Fibroblast of lung (primary cell): ENCODE measurements around the gene PXYLP1. TPM values are rescaled to one million over a fixed set of nuclear protein-coding genes. Genes with fewer than 3 reads are reported as not detected.

Experiments
- DNase-seq, 2 donors: peaks; one replicate each; pipeline versions ENCODE4 v3.0.0 to v3.0.0-alpha.2; 2010; ENCODE audit warnings: low read depth in 2 of 2
- H2AFZ ChIP-seq: 2 replicates; pipeline ENCODE4 v1.5.1; 2012; ENCODE audit warnings: low read length, control low read depth, inconsistent platforms
- H3K27ac ChIP-seq: 2 replicates; pipeline ENCODE4 v1.5.1; 2011; ENCODE audit warnings: low read length, control low read depth; ENCODE audit not compliant: insufficient read depth
- H3K27me3 ChIP-seq: 2 replicates; pipeline ENCODE4 v1.5.1; 2011; ENCODE audit warnings: mild to moderate bottlenecking, low read length; ENCODE audit not compliant: control insufficient read depth, insufficient read depth
- H3K36me3 ChIP-seq: 2 replicates; pipeline ENCODE4 v1.5.1; 2011; ENCODE audit warnings: low read length; ENCODE audit not compliant: control insufficient read depth, insufficient read depth
- H3K4me1 ChIP-seq: 2 replicates; pipeline ENCODE4 v1.5.1; 2011; ENCODE audit warnings: low read length; ENCODE audit not compliant: control insufficient read depth, insufficient read depth; ENCODE audit errors: extremely low read depth
- H3K4me2 ChIP-seq: 2 replicates; pipeline ENCODE4 v1.5.1; 2011; ENCODE audit warnings: low read length, control low read depth; ENCODE audit not compliant: insufficient read depth; ENCODE audit errors: extremely low read depth
- H3K4me3 ChIP-seq, 4 experiments: fragments of 200-600 bp in 1 of 4; sonication (generic) in 1 of 4; replicated peaks in 1 of 4; 2 replicates each; pipeline ENCODE4 v1.5.1; 2011 to 2016; ENCODE audit warnings: low read length in 4 of 4, low read depth in 3 of 4, mild to moderate bottlenecking in 3 of 4, control low read depth in 2 of 4, inconsistent platforms in 1 of 4, mixed read lengths in 1 of 4; ENCODE audit not compliant: insufficient read depth in 1 of 4; ENCODE audit errors: control extremely low read depth in 1 of 4
- H3K79me2 ChIP-seq: 2 replicates; pipeline ENCODE4 v1.5.1; 2012; ENCODE audit warnings: mild to moderate bottlenecking, low read length, inconsistent platforms; ENCODE audit not compliant: control insufficient read depth, insufficient read depth
- H3K9ac ChIP-seq: 2 replicates; pipeline ENCODE4 v1.5.1; 2011; ENCODE audit warnings: mild to moderate bottlenecking, low read length, control low read depth; ENCODE audit not compliant: insufficient read depth
- H3K9me3 ChIP-seq: 2 replicates; pipeline ENCODE4 v1.5.1; 2012; ENCODE audit warnings: low read depth, low read length; ENCODE audit not compliant: control insufficient read depth, insufficient read depth
- H4K20me1 ChIP-seq: 2 replicates; pipeline ENCODE4 v1.5.1; 2011; ENCODE audit warnings: low read length; ENCODE audit not compliant: control insufficient read depth, insufficient read depth; ENCODE audit errors: extremely low read depth
- EZH2 ChIP-seq: IDR thresholded peaks from 2 replicates; pipeline ENCODE4 v1.5.1; 2012; ENCODE audit warnings: low read length, control low read depth, mild to moderate bottlenecking; ENCODE audit errors: missing control alignments
- polyA plus RNA-seq, 2 donors: library from polyadenylated mRNA; depleted of rRNA in 1 of 2; stranded (reverse) in 1 of 2; unstranded in 1 of 2; fragments of >200 nt; gene quantifications; 2 replicates each; pipeline ENCODE4 v1.2.1, GENCODE V29; 2011 to 2012; ENCODE audit warnings: missing spikeins in 1 of 2
- total RNA-seq: library from RNA; depleted of rRNA; stranded (reverse); fragments of >200 nt; gene quantifications from 2 replicates; pipeline ENCODE4 v1.2.1, GENCODE V29; 2014
- TF ChIP-seq, protein P1 (sequence below), 2 donors: IDR thresholded peaks in 1 of 2; conservative IDR thresholded peaks in 1 of 2; 1 replicate in 1 of 2; 2 replicates in 1 of 2; pipeline ENCODE4 v1.5.1; 2011 to 2012; ENCODE audit warnings: low read length in 2 of 2, control low read depth in 1 of 2, inconsistent platforms in 1 of 2, low read depth in 1 of 2, mild to moderate bottlenecking in 1 of 2

The PXYLP1 gene
- total and polyA plus RNA-seq, 2 donors (not counting 1 experiment from before 2014, with no cell fraction given), result 5.1 to 7.0 TPM

GRCh38 chr3:141335531-141336061 lies 104.0 kb downstream of the PXYLP1 start:
- Histone ChIP-seq H3K79me2 (no peaks in the 10 kb centered on the region), H3K9ac (no peak overlapping the region), H3K4me1 (peaks cover 42% of the 10 kb centered on the region), H3K27ac (peak overlapping the region; percentile 68), H3K36me3 (no peaks in the 10 kb centered on the region), H3K4me2 (no peak overlapping the region), H2AFZ (no peak overlapping the region), H3K27me3 (no peaks in the 10 kb centered on the region), H4K20me1 (no peaks in the 10 kb centered on the region), H3K9me3 (no peaks in the 10 kb centered on the region), H3K4me3 (no peak overlapping the region)
- peak in 1 of 2 donors; percentile 37 for DNase-seq
- TF ChIP-seq, protein P1, sequence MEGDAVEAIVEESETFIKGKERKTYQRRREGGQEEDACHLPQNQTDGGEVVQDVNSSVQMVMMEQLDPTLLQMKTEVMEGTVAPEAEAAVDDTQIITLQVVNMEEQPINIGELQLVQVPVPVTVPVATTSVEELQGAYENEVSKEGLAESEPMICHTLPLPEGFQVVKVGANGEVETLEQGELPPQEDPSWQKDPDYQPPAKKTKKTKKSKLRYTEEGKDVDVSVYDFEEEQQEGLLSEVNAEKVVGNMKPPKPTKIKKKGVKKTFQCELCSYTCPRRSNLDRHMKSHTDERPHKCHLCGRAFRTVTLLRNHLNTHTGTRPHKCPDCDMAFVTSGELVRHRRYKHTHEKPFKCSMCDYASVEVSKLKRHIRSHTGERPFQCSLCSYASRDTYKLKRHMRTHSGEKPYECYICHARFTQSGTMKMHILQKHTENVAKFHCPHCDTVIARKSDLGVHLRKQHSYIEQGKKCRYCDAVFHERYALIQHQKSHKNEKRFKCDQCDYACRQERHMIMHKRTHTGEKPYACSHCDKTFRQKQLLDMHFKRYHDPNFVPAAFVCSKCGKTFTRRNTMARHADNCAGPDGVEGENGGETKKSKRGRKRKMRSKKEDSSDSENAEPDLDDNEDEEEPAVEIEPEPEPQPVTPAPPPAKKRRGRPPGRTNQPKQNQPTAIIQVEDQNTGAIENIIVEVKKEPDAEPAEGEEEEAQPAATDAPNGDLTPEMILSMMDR (conservative IDR thresholded peaks at IDR 0.05 in 1 of 2, IDR thresholded peaks at IDR 0.05 in 1 of 2; ENCODE audit: low read depth in 1 of 2, low read length in 2 of 2), result no peak
- TF ChIP-seq EZH2, result no peak

DNA sequence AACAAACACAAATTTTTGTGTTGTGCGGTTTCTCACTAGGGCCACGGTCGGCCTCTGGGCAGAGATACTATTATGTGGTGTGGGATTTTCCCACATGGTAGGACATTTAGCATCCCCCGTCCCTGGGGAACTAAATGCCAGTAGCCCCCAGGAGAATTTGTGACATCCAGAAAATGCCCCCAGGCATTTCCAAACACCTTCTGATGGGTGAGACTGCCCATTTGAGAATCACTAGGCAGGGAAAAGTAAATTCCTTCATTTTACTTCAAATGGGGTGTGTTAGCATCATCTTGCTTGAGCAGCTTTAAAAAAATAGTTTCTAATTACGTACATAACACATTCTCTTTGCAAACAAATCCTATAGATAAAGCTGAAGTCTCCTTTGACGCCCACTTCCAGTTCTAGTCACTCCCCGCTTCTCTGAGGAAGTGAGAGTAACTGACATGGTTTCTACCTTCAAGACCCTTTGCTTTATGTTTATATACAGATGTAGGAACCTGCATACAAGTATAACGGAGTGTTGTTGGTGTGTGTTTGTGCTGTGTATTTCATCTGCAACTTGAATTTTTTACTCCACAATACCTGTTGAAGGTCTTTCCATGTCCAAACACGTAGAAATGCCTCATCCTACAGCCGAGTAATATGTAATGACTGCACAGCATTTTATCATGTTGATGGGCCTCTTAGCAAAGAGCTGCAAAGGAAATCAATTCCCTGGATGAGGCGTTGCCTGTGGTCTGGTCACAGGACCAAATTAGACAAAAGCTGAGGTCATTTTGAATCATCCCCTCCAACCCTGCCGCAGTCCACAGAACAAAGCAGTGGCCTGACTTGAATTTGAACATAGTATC lies 105.3 kb downstream of the PXYLP1 start:
- Histone ChIP-seq H3K4me3 (no peak overlapping the region), H3K27ac (peak overlapping the region; percentile 15), H4K20me1 (no peaks in the 10 kb centered on the region), H3K9me3 (no peaks in the 10 kb centered on the region), H3K9ac (no peak overlapping the region), H3K27me3 (no peaks in the 10 kb centered on the region), H3K4me2 (no peak overlapping the region), H3K36me3 (no peaks in the 10 kb centered on the region), H2AFZ (no peak overlapping the region), H3K4me1 (peaks cover 34% of the 10 kb centered on the region), H3K79me2 (no peaks in the 10 kb centered on the region)
- DNase-seq, result peak; percentile 68 to 92
- no peak for TF ChIP-seq EZH2
- TF ChIP-seq, protein P1 (conservative IDR thresholded peaks at IDR 0.05 in 1 of 2, IDR thresholded peaks at IDR 0.05 in 1 of 2; ENCODE audit: low read depth in 1 of 2, low read length in 2 of 2), result no peak

- no peaks in the 10 kb centered on the region for H3K9me3 ChIP-seq
- no peak overlapping the region for H3K4me3 ChIP-seq
- no peaks in the 10 kb centered on the region for H3K36me3 ChIP-seq
- H4K20me1 ChIP-seq, result no peaks in the 10 kb centered on the region
- H3K4me1 ChIP-seq, result peaks cover 29% of the 10 kb centered on the region
- TF ChIP-seq, protein P1 (conservative IDR thresholded peaks at IDR 0.05 in 1 of 2, IDR thresholded peaks at IDR 0.05 in 1 of 2; ENCODE audit: low read depth in 1 of 2, low read length in 2 of 2), result no peak
- TF ChIP-seq EZH2, result no peak
- H3K4me2 ChIP-seq, result no peak overlapping the region
- no peak overlapping the region for H3K9ac ChIP-seq
- H3K27me3 ChIP-seq, result no peaks in the 10 kb centered on the region
- H2AFZ ChIP-seq, result no peak overlapping the region
- peak overlapping the region; percentile 15 for H3K27ac ChIP-seq
- H3K79me2 ChIP-seq, result no peaks in the 10 kb centered on the region
- DNase-seq, result no peak
Observed at GRCh38 chr3:141337523-141337854, 105.9 kb downstream of the PXYLP1 start.
